Stimulated activated CD8-positive, alpha-beta memory T cell treated with anti-CD3 and anti-CD28 coated beads, Interleukin-15, amount 100 ng/mL, for 48 hours (primary cell): ENCODE measurements around the gene SLC9A8.
A peak's percentile ranks its signal among the peaks of the same experiment; 100 is the strongest.
"Not testable (repeated sequence)": the region's sequence is repeated elsewhere in the genome, so short reads cannot be mapped to it uniquely, and the experiment has no call there.

Experiments
- DNase-seq, 2 donors: peaks; one replicate each; pipeline ENCODE4 v3.0.0-alpha.2; 2020; ENCODE audit warnings: low read depth in 2 of 2

Gene SLC9A8

GRCh38 chr20:49812507-49813304 is at the start of gene SLC9A8:
SLC9A8 (plus strand) TSS chr20:49812828; CDS start chr20:49812923, 95 bp downstream.
- peak; percentile 81 to 86 for DNase-seq

- DNase-seq: no peak
Measured at GRCh38 chr20:49762940-49763766, 49.5 kb upstream of the SLC9A8 start.

DNA sequence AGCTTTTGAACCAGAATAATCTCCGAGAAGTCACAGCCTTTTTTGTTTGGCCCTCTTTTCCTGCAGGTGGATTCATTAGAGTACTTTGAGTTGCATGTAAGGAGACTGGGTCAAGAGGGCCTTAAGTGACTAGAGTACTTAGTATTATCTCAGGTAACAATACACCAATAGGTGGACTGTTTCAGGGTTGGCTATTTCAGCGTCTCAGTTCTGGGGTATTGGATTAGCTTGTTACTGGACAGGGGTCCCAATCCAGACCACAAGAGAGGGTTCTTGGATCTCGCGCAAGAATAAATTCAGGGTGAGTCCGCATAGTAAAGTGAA is 47.3 kb upstream of the SLC9A8 start:
- DNase-seq: no peak

DNA sequence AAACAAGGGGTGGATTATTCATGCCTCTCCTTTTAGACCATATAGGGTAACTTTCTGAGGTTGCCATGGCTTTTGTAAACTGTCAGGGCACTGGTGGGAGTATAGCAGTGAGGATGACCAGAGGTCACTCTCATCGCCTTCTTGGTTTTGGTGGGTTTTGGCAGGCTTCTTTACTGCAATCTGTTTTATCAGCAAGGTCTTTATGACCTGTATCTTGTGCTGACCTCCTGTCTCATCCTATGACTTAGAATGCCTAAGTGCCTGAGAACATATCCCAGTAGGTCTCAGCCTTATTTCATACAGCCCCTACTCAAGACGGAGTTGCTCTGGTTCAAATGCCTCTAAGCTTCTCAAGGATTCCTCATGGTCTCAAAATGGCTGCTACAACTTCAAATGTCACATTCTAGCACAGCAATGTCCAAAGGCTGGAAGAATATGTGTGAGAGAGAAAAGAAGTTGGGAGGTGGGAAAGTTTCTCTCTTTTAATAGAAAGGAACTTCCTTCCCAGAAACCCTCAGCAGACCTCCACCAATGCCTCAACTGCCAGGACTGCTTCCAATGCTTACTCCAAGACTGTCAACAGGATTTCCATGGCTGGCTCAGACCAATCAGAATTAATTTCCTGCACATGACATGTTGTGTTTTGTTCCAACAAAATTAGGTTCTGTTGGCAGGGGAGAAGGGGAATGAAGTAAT is 46.6 kb upstream of the SLC9A8 start:
- no peak for DNase-seq

DNA sequence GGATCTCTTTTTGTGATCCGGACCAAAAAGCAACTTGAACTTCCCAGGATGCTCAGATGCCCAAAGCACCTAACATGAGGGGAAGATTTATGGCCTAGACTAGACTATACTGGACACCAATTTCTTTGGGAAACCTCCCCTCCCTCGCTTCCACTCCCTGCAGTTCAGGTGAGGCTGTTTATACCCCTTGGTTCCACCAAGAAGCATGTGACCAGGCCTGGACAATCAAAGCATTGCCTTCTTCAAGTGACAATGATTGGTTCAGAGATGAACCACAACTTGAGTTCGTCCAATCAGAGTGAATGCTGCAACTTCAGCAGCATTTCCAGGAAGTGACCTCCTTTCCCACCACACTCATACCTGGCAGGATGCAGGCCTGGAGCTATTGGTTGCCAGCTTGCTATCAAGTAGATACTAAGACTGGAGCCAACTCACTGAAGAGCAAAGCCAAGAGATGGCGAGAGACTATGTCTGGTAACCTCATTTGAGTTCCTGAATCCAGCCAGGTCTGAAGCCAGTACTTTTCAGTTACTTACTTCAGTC is 45.6 kb upstream of the SLC9A8 start:
- DNase-seq: no peak

GRCh38 chr20:49768204-49769047 is 44.2 kb upstream of the SLC9A8 start:
- DNase-seq: no peak

- DNase-seq: no peak
Measured at GRCh38 chr20:49769048-49769581, 43.5 kb upstream of the SLC9A8 start.

DNA sequence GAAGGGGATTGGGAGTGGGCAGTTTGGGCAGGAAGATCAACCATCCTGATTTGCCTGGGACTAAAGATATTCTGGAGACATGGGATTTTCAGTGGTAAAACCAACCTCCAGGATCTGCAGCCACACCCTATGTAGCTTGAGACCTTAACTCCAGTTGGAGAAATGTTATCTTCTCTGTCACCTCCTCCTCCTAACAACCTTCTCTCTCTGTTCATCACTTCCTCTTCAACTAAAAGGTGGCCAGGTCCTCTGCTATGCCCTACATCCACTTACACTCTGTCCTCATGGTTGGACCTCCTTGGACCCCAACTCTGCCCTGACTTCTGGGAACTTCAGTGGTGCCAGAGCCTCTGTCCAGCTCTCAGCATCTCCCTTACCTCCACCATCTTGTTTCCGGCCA is 42.0 kb upstream of the SLC9A8 start:
- DNase-seq: no peak

GRCh38 chr20:49774213-49774612 is 38.4 kb upstream of the SLC9A8 start:
- DNase-seq: not testable (repeated sequence)

DNA sequence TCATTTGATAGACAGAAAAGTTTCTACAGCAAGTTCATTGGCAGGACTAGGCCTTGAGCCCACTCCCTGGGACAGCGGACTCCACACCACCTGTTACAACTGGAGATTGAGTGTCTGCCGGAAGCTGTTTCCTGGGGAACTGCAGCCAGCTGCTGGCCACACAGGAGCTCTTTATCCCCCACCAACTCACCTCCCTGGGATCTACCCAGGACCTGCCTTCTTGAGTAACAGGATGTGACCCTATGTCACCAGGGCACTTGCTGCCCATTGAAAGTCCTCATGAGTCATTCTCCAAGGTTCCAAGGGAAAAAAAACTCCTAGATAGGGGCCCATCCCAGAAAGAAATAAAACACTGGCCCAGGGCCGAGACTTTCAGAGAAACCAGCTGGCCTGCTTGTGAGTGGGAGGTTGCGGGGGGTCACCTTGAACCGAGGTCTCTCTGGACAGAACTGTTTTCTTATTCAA is 37.4 kb upstream of the SLC9A8 start:
- no peak for DNase-seq

DNA sequence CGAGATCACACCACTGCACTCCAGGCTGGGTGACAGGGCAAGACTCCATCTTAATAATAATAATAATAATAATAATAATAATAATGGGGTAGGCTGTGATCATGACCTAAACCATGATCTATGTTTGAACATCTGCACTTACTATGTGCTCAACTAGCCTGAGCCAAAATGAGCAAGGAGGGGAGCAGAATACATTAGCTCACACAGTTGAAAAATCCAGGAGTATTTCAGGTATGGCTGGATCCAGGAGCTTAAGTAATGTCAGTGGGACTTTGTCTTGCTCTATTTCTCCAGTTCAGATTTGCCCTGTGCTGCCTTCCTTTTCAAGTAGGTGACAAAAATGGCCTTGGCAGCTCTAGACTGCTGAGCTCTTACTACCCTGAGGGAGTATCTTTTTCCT is 32.7 kb upstream of the SLC9A8 start:
- DNase-seq: no peak

GRCh38 chr20:49781676-49782075 is 31.0 kb upstream of the SLC9A8 start:
- no peak for DNase-seq

GRCh38 chr20:49782439-49782838 is 30.2 kb upstream of the SLC9A8 start:
- not testable (repeated sequence) for DNase-seq

GRCh38 chr20:49783021-49783995 is 29.3 kb upstream of the SLC9A8 start:
- DNase-seq: not testable (repeated sequence)

DNA sequence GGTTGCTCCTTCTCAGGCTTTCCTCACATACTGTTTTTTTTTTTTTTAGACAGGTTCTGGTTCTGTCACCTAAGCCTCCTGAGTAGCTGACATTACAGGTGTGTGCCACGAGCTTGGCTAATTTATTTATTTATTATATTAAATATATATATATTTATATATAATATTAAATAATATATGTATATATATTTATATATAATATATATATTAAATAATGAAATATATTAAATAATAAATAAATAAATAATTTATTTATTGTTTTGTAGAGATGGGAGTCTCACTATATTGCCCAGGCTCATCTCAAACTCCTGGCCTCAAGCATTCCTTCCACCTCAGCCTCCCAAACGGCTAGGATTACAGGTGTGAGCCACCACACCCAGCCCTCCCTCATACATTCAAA is 28.3 kb upstream of the SLC9A8 start:
- DNase-seq: no peak

GRCh38 chr20:49785149-49785851 is 27.3 kb upstream of the SLC9A8 start:
- DNase-seq: no peak

GRCh38 chr20:49785852-49786175 is 26.8 kb upstream of the SLC9A8 start:
- DNase-seq: no peak

DNA sequence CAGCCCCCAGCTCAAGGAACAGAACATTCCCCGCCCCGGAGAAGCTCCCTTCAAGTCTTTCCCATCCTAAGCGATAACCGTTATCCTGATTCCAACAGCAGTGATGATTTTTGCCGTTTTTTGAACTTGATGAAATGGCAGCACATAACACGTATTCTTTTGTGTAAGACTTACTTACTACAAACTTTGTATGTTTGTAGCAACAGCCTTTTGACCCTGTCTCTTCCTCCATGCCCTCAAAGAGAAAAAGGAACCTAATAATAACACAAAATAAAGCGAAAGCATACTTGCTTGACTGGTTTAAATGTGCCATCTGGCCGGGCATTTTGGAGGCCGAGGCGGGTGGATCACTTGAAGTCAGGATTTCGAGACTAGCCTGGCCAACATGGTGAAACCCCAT is 26.4 kb upstream of the SLC9A8 start:
- DNase-seq: no peak

GRCh38 chr20:49786668-49787370 is 25.8 kb upstream of the SLC9A8 start:
- no peak for DNase-seq
